ENCODE results near the gene MT1H. TPM values are rescaled to one million over a fixed set of nuclear protein-coding genes. Genes with fewer than 3 reads are reported as not detected.

MT1H gene
- total RNA-seq, 2 experiments from 2014 or later, result 0.62 TPM

DNA sequence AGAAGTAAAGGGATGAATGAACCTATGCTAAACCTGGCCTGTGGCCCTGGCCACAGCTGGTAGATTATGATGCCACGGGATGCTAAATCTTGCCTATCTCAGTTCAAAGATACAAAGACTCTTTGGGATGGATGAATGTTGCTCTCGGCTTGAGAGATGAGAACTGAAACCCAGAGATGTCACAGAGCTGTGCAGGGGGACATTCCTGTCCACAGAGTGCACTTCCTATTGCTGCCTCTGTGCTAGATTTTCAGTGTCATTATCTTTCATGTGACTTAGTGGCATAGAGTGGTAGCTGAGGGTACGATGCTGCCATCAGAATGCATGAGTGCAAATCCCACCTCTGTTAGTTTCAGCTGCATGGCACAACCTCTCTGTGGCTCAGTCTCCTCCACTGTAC is 39.5 kb upstream of the MT1H start:
- Mint-ChIP-seq H3K27me3 (peaks cover 56% of the 10 kb centered on the region), H3K27ac (no peak overlapping the region), H3K4me1 (peaks cover 32% of the 10 kb centered on the region), H3K36me3 (ENCODE audit: low read depth) (peaks cover 3% of the 10 kb centered on the region), H3K9me3 (no peaks in the 10 kb centered on the region), H3K4me3 (no peak overlapping the region)
- ChIA-PET POLR2A (interaction anchor here (0.6 kb wide), 1 partner anchor 35 kb away, joined by 5 read pairs; no protein-coding TSS in a partner anchor), CTCF (interaction anchor here (0.9 to 1.6 kb wide), 4 partner anchors 9 to 65 kb away, joined by 3 to 6 read pairs (median 3); no protein-coding TSS in a partner anchor)
- no peak for DNase-seq

DNA sequence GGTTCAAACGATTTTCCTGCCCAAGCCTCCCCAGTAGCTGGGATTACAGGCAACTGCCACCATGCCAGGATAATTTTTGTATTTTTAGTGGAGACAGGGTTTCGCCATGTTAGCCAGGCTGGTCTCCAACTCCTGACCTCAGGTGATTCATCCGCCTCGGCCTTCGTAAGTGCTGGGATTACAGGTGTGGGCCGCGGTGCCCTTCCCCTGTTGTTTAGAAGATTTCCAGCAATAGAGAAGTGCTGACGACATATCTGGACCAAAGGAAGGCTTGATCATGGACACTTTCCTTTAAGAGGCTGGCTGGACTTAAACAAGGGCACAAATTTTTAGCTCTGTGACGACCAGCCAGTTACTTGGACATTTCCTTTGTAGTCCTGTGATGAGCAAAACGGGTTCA is 38.4 kb upstream of the MT1H start:
- Mint-ChIP-seq H3K4me1 (peaks cover 33% of the 10 kb centered on the region), H3K9me3 (no peaks in the 10 kb centered on the region), H3K4me3 (no peak overlapping the region), H3K27ac (no peak overlapping the region), H3K36me3 (ENCODE audit: low read depth) (peaks cover 4% of the 10 kb centered on the region), H3K27me3 (peaks cover 64% of the 10 kb centered on the region)
- no peak for DNase-seq
- ChIA-PET CTCF (interaction anchor here (1.0 to 1.6 kb wide), 2 partner anchors 12 to 15 kb away, joined by 3 to 6 read pairs; no protein-coding TSS in a partner anchor), POLR2A (no interaction called here)

DNA sequence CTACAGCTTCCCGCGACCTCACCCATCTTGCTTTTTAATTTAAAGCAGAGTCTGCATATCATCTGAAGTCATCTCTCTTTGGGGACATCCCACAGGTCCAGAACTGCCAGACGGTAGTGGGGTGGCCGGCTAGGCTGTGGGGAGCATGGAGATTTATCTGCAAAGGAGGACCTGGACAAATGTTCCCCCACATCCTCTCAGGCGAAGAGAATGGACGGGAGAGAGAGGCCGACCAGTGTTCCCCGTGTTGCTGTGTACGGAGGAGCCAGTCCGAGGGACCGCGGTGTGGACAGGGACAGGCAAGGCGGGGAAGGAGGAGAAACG is 37.8 kb upstream of the MT1H start:
- Mint-ChIP-seq H3K27ac (no peak overlapping the region), H3K4me3 (peak overlapping the region; percentile 50), H3K9me3 (no peaks in the 10 kb centered on the region), H3K36me3 (ENCODE audit: low read depth) (peaks cover 4% of the 10 kb centered on the region), H3K4me1 (peaks cover 32% of the 10 kb centered on the region), H3K27me3 (peaks cover 69% of the 10 kb centered on the region)
- CTCF ChIA-PET, result interaction anchor here (1.0 kb wide), 1 partner anchor 14 kb away, joined by 3 read pairs; no protein-coding TSS in a partner anchor
- DNase-seq, result no peak
- POLR2A ChIA-PET, result no interaction called here

GRCh38 chr16:56632156-56632847 is 37.3 kb upstream of the MT1H start, which contains the start of gene MT1M:
Gene MT1M (plus strand): TSS chr16:56632659. CDS start chr16:56632732, 73 bp downstream.
- POLR2A ChIA-PET, result no interaction called here
- no peak for DNase-seq
- peaks cover 30% of the 10 kb centered on the region for H3K4me1 Mint-ChIP-seq

DNA sequence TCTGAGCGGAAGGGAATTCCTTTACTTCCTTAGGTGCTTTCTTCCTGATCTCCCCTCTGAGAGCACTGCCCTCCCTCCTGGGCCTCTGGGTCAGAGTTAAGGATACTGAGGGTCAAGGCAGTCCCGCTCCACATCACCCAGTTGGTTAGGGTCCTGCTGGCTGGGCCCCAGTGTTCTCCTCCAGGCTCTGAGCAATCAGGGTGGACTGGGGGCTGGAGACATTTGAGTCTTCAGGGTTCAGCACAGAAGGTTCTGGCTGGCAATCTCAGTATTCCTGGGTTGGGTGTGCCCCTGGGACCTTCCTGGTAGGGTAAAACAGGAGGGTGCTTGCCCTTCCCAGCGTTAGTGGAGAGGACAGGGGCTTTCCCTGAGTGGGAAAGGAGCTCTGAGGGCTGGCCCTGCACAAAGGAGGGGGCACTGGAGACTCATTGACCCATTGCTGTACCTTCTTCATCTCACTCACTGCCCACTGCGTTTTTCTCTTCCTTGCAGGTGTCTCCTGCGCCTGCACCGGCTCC is 36.7 kb upstream of the MT1H start:
- Mint-ChIP-seq H3K27ac (no peak overlapping the region), H3K9me3 (no peaks in the 10 kb centered on the region), H3K4me3 (peak overlapping the region; percentile 34)

More at GRCh38 chr16:56632156-56632847, 37.3 kb upstream of the MT1H start, which contains the start of gene MT1M:
- CTCF ChIA-PET, result interaction anchor here (1.0 kb wide), 1 partner anchor 14 kb away, joined by 3 read pairs; no protein-coding TSS in a partner anchor
- no peak within 1 kb of the TSS for H3K27ac Mint-ChIP-seq
- H3K27me3 Mint-ChIP-seq, result peaks cover 74% of the 10 kb centered on the region
- peaks cover 4% of the 10 kb centered on the region for H3K36me3 Mint-ChIP-seq (ENCODE audit: low read depth)
- H3K4me3 Mint-ChIP-seq, result peak within 1 kb of the TSS; percentile 50
- H3K9me3 Mint-ChIP-seq, result no peaks in the 10 kb centered on the region

GRCh38 chr16:56633535-56633934 is 36.1 kb upstream of the MT1H start:
- POLR2A ChIA-PET, result no interaction called here
- CTCF ChIA-PET, result interaction anchor here (0.6 kb wide), 1 partner anchor 1442 kb away, joined by 4 read pairs; no protein-coding TSS in a partner anchor

More for the DNA sequence above, 36.7 kb upstream of the MT1H start:
- ChIA-PET POLR2A (no interaction called here), CTCF (interaction anchor here (0.6 kb wide), 1 partner anchor 1443 kb away, joined by 4 read pairs; no protein-coding TSS in a partner anchor)
- no peak for DNase-seq
- H3K36me3 Mint-ChIP-seq (ENCODE audit: low read depth), result peaks cover 4% of the 10 kb centered on the region
- H3K4me1 Mint-ChIP-seq, result peaks cover 33% of the 10 kb centered on the region
- H3K27me3 Mint-ChIP-seq, result peaks cover 80% of the 10 kb centered on the region

GRCh38 chr16:56634715-56635440 is 34.7 kb upstream of the MT1H start:
- ChIA-PET CTCF (interaction anchor here (0.8 to 1.0 kb wide), 2 partner anchors 9 to 23 kb away, joined by 3 to 6 read pairs; no protein-coding TSS in a partner anchor), POLR2A (interaction anchor here (0.6 kb wide), 1 partner anchor 61 kb away, joined by 3 read pairs; no protein-coding TSS in a partner anchor)
- no peaks in the 10 kb centered on the region for H3K9me3 Mint-ChIP-seq
- peak overlapping the region; percentile 63 for H3K4me3 Mint-ChIP-seq
- H3K4me1 Mint-ChIP-seq, result peaks cover 37% of the 10 kb centered on the region
- no peak for DNase-seq
- no peak overlapping the region for H3K27ac Mint-ChIP-seq
- peaks cover 4% of the 10 kb centered on the region for H3K36me3 Mint-ChIP-seq (ENCODE audit: low read depth)
- H3K27me3 Mint-ChIP-seq, result peaks cover 90% of the 10 kb centered on the region

More at GRCh38 chr16:56633535-56633934, 36.1 kb upstream of the MT1H start:
- Mint-ChIP-seq H3K9me3 (no peaks in the 10 kb centered on the region), H3K27ac (no peak overlapping the region), H3K4me3 (no peak overlapping the region), H3K36me3 (ENCODE audit: low read depth) (peaks cover 4% of the 10 kb centered on the region), H3K27me3 (peaks cover 83% of the 10 kb centered on the region), H3K4me1 (peaks cover 37% of the 10 kb centered on the region)
- no peak for DNase-seq

- no peaks in the 10 kb centered on the region for H3K9me3 Mint-ChIP-seq
- H3K36me3 Mint-ChIP-seq (ENCODE audit: low read depth), result peaks cover 4% of the 10 kb centered on the region
- H3K4me1 Mint-ChIP-seq, result peaks cover 37% of the 10 kb centered on the region
- ChIA-PET CTCF (interaction anchor here (0.8 to 1.6 kb wide), 3 partner anchors 13 to 24 kb away, joined by 3 to 9 read pairs (median 5); no protein-coding TSS in a partner anchor), POLR2A (no interaction called here)
- no peak for DNase-seq
- H3K4me3 Mint-ChIP-seq, result peak overlapping the region; percentile 22
- peaks cover 90% of the 10 kb centered on the region for H3K27me3 Mint-ChIP-seq
- no peak overlapping the region for H3K27ac Mint-ChIP-seq
Measured at GRCh38 chr16:56635441-56635967, 34.1 kb upstream of the MT1H start.

- H3K36me3 Mint-ChIP-seq (ENCODE audit: low read depth), result peaks cover 4% of the 10 kb centered on the region
- DNase-seq, result no peak
- H3K27ac Mint-ChIP-seq, result no peak overlapping the region
- H3K4me3 Mint-ChIP-seq, result no peak overlapping the region
- peaks cover 87% of the 10 kb centered on the region for H3K27me3 Mint-ChIP-seq
- POLR2A ChIA-PET, result no interaction called here
- peaks cover 34% of the 10 kb centered on the region for H3K4me1 Mint-ChIP-seq
- H3K9me3 Mint-ChIP-seq, result no peaks in the 10 kb centered on the region
- CTCF ChIA-PET, result interaction anchor here (1.1 to 1.6 kb wide), 4 partner anchors 12 to 19 kb away, joined by 3 to 9 read pairs (median 4); no protein-coding TSS in a partner anchor
Measured at GRCh38 chr16:56636616-56637413, 32.8 kb upstream of the MT1H start.

- no peak for DNase-seq
- ChIA-PET CTCF (no interaction called here), POLR2A (no interaction called here)
- peak within 1 kb of the TSS; percentile 45 for H3K4me3 Mint-ChIP-seq
- peaks cover 87% of the 10 kb centered on the region for H3K27me3 Mint-ChIP-seq
- H3K9me3 Mint-ChIP-seq, result no peaks in the 10 kb centered on the region
- H3K27ac Mint-ChIP-seq, result no peak within 1 kb of the TSS
- peaks cover 4% of the 10 kb centered on the region for H3K36me3 Mint-ChIP-seq (ENCODE audit: low read depth)
- peaks cover 38% of the 10 kb centered on the region for H3K4me1 Mint-ChIP-seq
Measured at GRCh38 chr16:56637814-56638750, 31.5 kb upstream of the MT1H start, which contains the start of gene MT1A. Gene MT1A (plus strand): TSS chr16:56638666. CDS start chr16:56638739, 73 bp downstream.

DNA sequence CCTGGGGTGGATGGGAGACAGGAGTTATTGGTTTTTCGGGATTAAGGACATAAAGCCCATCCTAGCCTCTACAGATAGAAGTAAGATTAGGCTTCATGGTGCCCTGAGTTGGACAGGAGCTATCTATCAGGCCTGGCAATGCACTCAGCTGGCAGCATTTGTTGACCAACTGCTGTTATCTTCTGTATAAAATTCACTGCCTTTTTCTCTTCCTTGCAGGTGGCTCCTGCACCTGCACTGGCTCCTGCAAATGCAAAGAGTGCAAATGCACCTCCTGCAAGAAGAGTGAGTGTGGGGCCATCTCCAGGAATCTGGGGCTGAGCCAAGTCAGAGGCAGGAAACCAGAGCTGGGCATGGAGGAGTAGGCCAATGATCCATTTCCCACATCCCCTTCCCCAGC is 30.6 kb upstream of the MT1H start:
- Mint-ChIP-seq H3K36me3 (ENCODE audit: low read depth) (peaks cover 4% of the 10 kb centered on the region), H3K4me1 (peaks cover 47% of the 10 kb centered on the region), H3K4me3 (no peak overlapping the region), H3K27me3 (peaks cover 78% of the 10 kb centered on the region), H3K9me3 (no peaks in the 10 kb centered on the region), H3K27ac (no peak overlapping the region)
- POLR2A ChIA-PET, result no interaction called here
- no peak for DNase-seq
- CTCF ChIA-PET, result interaction anchor here (1.1 to 1.4 kb wide), 2 partner anchors 9 to 62 kb away, joined by 3 read pairs; no protein-coding TSS in a partner anchor

Measured in activated CD4-positive, alpha-beta T cell treated with anti-CD3 and anti-CD28 coated beads, Interleukin-2, amount 10 ng/mL, durations not matched to agents 7 days and 5 days (primary cell).